GM21390 (cell line): ENCODE data around the gene NT5C2.
"Not testable (repeated sequence)": the region's sequence is repeated elsewhere in the genome, so short reads cannot be mapped to it uniquely, and the experiment has no call there.

ENCODE experiments used
- ATAC-seq: cut with Tn5 transposase; IDR thresholded peaks from one replicate; pipeline ENCODE4 v1.9.1; 2021; ENCODE audit not compliant: unreplicated experiment

NT5C2 gene

DNA sequence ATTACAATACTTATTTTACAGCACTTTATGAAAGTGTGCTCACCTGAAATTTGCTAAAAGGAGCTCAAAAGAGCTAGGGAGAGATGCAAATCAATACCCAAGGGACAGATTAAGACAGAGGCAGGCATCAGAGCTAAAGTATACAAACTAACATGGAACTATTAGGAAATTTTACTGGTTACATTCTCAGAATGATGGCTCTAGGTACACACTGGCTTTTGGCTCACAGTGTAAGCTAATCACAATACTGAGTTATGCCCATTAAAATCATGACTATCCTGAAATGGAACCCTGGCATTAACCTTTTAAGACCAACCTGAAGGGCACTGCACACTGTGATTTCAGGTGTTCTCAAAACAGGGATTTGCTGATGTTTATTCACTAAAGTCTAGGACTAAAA lies 98.1 kb downstream of the NT5C2 start:
- ATAC-seq: no peak

DNA sequence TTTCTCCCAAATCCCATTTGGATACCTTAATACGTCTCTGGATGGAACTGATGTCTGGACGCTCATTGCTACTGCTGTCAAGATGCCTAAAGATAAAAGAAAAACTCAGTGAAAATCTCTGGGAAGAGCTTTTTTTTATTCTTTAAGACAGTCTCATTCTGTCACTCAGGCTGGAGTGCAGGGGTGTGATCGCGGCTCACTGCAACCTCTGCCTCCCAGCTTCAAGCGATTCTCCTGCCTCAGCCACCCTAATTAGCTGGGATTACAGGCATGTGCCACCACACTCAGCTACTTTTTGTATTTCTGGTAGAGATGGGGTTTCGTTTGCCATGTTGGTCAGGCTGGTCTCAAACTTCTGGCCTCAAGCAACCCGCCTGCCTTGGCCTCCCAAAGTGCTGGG lies 102.2 kb downstream of the NT5C2 start:
- ATAC-seq: no peak

DNA sequence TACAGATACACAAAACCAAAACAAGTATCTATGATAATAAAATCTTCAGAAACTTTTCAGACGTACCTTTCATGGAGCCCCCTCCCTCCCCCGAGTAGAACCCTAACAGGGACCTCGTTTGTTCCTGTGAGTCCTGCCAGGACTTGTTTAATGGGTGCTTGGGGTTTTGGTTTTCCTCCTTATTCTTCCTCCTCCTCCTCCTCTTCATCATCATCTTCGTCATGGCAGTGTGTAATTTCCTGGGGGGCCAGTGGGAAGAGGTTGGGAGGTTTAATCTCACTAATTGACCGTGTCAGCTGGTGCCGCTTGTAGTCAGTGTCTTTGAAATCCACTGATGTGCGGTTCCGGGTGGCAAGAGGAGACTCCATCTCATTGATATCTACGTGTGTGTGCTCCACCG lies 103.6 kb downstream of the NT5C2 start:
- ATAC-seq: no peak

DNA sequence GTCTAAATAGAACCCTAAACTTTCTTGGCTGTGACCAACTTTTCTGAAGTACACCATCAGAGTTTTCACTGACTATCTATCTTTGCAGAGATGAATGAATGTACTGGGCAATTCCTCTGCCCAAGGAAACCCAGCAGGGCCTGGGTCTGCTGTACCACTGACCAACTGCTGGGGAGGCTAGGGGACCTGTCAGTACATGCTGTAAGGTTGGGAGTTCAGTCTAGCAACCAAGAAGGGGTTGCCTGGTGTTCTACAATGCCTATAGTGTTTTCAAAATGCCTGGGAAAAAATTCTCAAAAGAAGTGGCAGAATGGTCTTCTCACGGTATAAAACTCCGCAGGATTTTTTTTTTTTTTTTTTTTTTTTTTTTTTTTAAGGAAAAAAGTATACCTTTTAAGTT lies 106.3 kb downstream of the NT5C2 start:
- ATAC-seq: no peak

DNA sequence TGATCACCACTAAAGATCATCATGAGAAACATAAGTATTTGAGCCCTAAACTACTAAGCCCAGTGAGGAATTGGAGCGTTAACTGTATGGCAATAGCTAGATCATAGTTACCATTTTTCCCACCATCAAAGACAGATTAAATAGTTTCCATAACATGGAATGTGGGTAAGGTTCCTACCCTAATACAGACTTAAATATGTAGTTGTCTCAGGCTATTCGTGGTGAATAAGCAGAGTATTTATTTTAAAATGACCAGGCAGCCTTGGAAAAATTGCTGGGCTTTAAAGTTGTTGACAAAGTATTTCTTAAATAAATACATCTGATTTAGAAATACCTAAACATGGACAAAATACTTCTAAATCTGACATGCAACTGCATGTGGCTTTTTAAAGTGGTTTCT lies 106.8 kb downstream of the NT5C2 start:
- no peak for ATAC-seq

DNA sequence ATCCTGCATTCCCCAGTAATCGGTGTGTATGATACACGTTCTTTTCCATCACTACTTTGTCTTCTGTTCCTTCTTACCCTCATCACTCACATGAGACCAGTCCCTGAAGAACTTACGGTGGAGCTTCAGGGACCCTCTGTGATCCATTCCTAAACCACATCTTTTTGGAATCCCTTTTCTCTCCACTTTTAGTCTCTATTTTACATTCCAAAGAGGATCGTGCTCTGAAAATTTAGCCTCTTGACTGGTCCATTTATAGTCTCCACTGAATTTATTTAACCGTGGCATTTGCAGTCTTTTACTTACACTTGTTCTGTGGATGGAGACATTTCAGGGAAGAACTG lies 109.1 kb downstream of the NT5C2 start:
- no peak for ATAC-seq

DNA sequence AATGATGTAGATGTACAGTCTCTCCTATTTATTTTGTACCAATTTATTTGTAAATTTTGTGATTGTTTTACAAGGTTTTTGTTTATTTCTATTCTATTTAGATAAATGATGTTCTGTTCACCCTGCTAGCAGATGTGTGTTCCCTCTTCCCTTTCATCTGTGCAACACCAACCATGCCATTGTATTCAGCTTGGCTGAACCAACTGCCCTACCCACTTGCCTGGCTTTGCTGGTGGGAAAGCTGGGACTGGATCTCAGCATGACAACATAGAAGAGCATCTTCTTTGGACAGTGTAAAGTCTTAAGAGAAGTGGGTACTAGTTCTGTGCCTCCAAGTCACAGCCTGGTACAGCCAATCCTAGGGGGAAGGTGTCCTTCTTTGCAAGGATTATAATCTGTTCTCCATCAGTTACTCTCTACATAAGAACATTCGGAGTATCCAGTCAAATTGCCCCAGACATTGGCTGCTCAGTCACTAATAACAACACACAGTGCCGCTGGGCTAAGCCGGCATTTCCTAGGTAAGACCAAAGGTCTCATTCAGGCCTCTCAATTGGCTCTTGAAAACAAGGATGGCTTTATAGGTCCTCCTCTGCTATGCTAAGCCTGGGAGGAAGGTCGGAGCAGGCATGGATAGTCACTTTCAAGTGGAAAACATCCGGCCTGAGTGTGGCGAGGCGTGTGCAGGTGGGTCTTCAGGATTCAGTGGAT lies 109.7 kb downstream of the NT5C2 start:
- no peak for ATAC-seq

DNA sequence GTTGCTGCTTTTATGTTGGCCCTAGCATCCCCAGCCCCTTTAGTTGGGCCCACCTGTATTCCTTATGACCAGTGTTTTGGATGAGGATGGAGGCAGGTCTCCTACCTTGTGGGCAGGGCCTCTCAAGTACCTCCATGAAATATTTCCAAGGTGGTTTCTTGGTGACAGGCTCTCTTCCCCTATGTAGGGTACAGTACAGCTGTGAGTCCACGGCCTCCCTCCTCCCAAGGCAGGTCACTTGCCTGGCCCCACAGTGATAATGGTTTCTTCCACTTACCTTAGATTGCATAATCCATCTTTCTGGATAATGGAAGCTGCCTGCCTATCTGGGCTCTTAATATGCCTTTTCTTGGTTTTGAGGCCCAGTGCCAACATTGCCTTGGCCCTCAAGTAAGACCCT lies 110.4 kb downstream of the NT5C2 start:
- no peak for ATAC-seq

DNA sequence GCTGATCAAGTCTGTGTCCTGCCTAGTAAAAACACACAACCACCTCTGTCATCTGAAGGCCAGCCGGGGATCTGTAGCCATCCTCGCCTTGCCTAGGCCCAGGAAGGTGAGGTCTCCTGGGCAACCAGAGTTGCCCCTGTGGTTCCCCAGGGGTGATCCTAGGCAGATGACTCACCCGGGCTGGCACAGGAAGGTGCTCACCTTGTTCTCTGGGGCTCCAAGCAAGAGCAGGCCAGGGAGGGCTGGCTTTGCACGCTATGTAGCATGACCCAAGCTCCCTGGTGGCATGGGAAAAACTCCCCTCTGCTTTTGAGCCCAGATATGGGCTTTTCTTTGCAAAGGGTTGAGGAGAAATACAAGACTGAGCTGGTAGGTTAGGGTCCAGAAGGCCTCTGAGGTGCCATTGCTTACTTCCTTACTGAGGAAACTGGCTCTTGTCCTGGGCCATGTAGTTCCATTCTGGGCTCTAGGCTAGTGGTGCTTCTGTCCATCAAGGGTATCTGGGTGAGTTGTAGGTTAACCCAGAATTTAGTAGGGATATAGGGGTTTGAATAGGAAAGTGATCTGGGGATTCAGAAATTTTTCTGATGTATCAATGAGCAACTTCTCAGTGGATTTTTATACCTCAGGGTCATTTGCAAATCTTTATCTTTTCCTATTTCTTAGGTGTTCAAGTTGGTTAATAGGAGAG lies 112.0 kb downstream of the NT5C2 start:
- no peak for ATAC-seq

DNA sequence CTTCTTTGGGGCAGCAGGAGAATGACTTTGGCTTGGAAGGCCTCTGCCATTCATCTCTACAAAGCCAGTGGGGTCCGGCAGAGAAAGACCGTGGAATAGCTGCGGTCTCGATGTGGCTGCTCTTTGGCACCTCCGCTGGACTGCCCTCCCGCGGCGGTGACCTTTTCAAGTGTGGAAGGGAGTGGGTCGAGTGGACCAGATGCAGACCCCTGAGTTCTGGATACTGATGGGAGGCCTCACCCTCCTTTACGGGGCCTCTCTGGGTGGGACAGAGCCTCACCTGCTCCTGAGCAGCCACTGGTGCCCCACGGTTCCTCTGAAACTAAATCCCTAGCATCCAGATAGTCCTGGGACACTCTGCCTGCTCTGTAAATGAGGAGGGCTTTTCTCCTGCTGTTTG lies 113.1 kb downstream of the NT5C2 start:
- ATAC-seq: no peak

DNA sequence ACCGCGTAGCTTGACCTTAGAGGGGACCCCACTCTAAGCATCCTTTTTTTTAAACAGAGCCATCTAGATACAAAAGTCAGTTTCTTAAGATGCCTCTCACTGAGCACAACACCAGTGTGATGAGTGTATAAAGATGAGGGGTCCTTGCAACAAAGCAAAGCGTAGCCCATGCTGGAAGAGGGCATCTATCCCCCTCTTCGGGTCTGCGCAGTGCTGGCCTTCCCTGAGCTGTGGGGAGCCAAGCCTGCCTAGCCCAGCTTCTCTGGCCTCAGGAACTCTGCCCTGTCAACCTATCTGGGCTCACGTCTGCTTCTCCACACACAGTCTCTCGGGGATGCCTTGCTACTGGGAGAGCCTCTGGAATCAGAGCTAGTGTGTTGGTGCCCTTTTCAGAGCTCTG lies 114.0 kb downstream of the NT5C2 start:
- no peak for ATAC-seq

DNA sequence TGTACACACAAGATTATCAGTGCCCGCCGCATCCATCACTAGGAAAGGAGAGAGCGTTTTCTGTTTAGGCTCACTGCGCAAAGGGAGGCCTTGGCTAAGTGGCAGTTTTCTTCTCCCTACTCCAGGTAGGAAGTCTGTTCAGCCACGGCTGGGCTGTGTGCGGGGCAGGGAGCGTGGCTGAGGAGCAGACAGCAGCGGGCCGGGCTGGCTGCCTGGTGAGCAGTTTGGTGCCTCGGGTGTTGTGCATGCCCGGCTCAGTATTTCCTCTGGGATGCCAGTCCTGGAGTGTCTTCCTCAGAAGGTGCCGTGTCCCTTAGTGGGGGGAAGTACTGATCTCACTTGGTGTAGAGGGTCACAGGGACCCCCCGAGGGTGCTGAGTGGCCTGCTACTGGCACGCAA lies 114.4 kb downstream of the NT5C2 start:
- ATAC-seq: no peak

DNA sequence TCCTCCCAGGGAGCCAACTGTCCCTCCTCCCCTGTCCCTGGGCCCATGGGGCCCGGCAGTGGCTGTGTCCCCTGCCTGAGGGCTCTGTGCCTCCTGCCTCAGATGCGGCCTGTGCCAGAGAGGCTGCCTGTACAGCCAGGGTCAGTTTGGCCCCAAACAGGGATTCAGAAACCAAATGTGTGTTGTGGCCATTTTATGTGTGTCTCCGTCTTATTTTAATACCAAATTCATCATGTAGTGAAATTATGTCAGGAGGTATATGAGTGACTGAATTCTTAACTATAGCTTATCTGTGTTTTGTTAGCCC lies 114.8 kb downstream of the NT5C2 start:
- ATAC-seq: no peak

DNA sequence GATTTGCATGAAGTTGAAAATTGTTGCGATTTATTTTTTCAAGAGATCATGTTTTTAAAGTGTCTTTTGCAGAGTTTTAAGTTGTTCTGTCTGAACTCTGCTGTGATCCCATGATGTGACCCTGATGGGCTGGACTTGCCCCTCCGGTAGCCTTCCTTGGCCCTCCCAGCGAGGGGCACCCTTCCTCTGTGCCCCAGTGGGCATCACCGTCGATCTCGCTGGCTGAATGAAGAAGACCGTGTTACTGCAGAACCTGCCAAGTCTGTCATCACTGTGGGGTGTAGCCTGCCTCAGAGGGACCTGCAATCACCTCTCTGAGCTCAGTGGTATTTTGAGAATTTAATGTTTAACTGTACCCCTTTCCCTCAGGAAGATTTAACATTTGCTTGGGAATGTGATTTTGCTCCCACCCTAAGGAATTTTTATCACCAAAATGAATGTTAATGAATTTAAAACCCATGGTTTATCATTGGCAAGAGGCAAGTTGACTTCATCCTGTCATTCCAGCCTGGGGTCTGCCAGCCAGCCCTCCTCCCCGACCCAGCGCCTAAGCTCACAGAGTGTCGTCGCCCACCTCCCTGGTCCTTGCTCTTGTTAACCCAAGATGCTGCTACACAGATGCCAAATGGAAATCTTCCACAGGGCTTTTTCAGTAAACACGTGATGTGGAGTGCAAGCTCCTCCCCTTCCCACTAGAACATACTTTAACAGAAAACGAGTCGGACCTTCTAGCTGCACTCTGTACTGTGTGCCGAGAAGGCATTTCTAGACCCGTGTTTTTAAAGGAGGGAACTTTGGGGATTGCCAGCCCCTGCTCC lies 115.4 kb downstream of the NT5C2 start:
- no peak for ATAC-seq

DNA sequence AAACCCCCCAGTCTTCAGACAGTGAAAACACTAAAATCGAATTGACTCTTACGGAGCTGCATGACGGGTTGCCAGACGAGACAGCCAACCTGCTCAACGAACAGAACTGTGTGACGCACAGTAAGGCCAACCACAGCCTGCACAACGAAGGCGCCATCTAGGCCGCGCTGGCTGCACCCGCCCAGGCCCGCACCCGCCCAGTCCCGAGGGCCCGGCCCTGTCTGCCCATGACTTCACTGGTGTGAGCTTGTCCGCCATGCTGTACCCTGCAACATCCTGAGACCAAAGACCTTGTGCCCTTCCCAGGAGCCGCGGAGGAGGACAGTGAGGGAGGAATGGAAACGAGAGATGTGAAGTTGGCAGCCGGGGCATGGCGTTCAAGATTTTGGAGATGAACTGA lies 116.1 kb downstream of the NT5C2 start:
- no peak for ATAC-seq

DNA sequence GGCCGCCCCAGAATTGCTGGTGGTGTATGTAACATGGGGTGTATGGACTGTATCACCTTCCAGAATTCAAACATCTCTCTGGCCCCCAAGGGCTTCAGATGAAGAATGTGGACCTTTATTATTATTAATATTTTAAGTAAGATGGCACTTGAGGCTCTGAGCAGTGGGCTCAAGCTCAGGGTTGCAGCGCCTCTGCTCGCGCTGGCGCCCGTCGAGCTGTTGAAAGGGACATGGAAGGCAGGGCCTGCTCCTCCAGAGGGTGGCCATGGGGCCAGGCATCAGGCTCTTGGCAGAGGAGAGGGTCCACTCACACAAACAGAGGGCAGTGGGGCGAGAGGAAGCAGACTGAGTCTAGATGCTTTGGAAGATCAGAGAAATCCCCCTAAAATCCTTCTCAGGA lies 120.2 kb downstream of the NT5C2 start:
- no peak for ATAC-seq

DNA sequence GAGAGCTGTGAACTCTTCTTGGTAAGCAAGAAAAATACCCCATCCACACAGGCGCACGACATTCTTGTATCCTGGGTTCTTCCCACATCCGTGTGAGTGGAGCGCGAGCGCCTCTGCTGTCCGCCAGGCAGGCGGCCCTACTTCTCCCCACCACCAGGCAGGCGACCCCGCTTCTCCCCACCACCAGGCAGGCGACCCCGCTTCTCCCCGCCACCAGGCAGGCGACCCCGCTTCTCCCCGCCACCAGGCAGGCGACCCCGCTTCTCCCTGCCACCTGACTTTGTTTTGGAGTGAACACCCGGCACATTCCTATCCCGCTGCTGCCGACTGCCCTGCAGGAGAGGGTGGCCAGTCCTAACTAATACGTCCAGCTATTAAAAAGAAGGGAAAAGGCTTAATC lies 120.8 kb downstream of the NT5C2 start:
- ATAC-seq: no peak

DNA sequence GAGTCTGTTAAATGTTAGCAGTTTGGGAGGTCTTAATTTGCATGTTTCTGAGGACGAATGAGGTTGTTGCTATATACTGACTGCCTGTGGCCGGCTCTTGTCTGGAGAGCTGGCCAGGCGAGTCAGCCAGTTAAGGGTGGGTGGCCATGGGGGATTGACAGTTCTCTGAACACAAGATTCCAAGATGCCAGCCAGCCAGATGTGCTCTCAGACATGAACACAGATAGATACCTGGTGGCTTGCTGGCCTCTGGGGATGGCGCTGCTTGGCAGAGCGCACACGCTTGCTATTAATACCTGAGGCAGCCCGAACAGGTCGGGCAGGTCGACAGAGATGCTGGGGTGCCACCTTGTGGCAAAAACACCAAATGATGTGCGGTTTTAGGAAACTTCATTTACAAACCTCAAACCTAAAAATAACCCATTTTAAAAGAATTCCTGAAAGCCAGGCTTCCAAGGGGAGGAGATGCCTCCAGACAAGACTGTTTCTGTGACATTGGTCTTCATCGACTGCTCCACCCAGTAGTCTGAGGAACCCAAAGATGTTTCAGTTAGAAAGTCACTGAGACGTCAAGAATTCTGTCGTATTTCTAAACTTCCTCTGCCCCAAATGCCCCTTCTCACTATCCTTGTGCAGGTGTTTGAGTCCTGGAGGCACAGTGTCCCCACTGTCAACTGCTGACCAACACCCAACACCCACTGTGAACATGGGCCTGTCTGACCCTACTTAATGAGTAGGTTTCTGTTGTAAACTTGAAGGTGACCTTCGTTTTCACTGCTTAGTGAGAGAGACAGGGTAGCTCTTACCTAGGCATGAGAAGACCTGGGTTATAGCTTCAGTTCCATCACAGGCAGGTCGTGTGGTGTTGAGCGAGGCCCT lies 123.4 kb downstream of the NT5C2 start:
- ATAC-seq: no peak

DNA sequence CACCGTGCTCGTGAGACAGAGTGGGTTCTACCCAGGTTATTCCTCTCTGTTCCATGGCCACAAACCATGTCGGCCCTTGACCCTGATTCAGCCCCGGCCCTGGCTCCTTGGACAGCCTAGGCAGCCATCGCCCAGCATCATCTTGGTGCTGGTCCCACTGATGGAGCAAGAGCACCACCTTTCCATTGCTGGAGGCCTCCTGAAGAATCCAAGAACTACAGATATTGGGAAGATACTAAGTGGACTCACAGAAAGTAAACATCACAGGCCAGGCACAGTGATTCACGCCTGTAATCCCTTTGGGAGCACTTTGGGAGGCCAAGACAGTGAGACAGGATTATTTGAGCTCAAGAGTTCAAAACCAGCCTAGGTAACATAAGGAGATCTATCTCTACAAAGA lies 125.1 kb downstream of the NT5C2 start:
- no peak for ATAC-seq

DNA sequence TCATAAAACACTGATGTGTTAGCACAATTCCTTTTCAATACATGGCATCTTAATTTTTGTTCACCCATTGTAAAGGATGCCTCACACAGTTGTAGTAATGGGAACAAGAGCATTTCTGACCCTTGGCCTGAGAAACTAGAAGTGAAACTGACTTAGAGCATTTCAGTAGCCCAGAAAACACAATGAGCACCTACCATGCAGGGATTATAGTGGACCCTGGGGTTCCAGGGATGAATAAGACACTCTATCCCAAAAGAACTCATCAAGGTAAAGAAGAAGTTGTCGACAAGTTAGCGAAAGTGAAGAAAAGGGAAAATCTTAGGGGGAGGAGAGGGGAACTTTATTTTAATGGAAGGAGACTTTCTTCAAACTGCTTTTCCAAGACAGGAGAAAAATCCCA lies 125.6 kb downstream of the NT5C2 start:
- ATAC-seq: no peak

DNA sequence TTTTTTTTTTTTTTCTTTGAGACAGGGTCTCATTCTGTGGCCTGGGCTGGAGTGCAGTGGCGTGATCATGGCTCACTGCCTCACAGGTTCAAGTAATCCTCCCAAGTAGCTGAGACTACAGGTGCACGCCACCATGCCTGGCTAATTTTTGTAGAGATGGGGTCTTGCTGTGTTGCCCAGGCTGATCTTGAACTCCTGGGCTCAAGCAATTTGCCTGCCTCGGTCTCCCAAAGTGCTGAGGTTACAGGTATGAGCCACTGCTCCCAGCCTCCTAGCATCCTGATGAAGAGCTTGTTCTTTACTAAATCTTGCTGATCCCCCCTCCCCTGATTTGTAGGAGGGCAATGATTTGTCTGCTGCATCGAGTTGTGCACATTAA lies 126.0 kb downstream of the NT5C2 start:
- not testable (repeated sequence) for ATAC-seq
